ENCODE data around the gene LIMK2. TPM values are rescaled to one million over a fixed set of nuclear protein-coding genes. Genes with fewer than 3 reads are reported as not detected.

The LIMK2 gene
- total and polyA plus RNA-seq, 4 donors = 6.6 to 39.2 (median 13.4) TPM

Small RNA genes lying within 50 kb of the gene (small RNA-seq; reads per million reads assigned to genes)
- gene RF00019 (not detected), gene RNA5SP496 (not detected), gene RNU6-1128P (not detected)

Other genes starting within 250 kb of the LIMK2 start
- 10 to 100 TPM; 11.4 to 12.0 TPM for gene MORC2, start 243.5 kb upstream of the LIMK2 start, total RNA-seq
- 1 to 10 TPM; 4.2 to 8.3 TPM for gene MORC2, start 243.5 kb upstream of the LIMK2 start, polyA plus RNA-seq
- 10 to 100 TPM; 24.8 to 32.9 TPM for gene TUG1, start 243.0 kb upstream of the LIMK2 start, total RNA-seq
- 10 to 100 TPM; 11.3 to 11.6 TPM for gene TUG1, start 243.0 kb upstream of the LIMK2 start, polyA plus RNA-seq
- gene SMTN, start 131.0 kb upstream of the LIMK2 start, total RNA-seq = 10 to 100 TPM; 11.2 to 47.3 TPM
- 10 to 100 TPM; 10.1 to 16.4 TPM for gene SMTN, start 131.0 kb upstream of the LIMK2 start, polyA plus RNA-seq
- gene SELENOM, start 104.7 kb upstream of the LIMK2 start, total RNA-seq = 1 to 10 TPM; 3.0 to 9.0 TPM
- gene SELENOM, start 104.7 kb upstream of the LIMK2 start, polyA plus RNA-seq = 10 to 100 TPM; 15.5 to 17.3 TPM
- gene INPP5J, start 89.3 kb upstream of the LIMK2 start, total RNA-seq = under 1 TPM; 0.14 to 0.17 TPM
- under 1 TPM; 0.06 to 0.08 TPM for gene INPP5J, start 89.3 kb upstream of the LIMK2 start, polyA plus RNA-seq
- gene PLA2G3, start 71.8 kb upstream of the LIMK2 start, total RNA-seq = not detected
- not detected for gene PLA2G3, start 71.8 kb upstream of the LIMK2 start, polyA plus RNA-seq
- 10 to 100 TPM; 11.7 to 37.4 TPM for gene RNF185, start 52.1 kb upstream of the LIMK2 start, total RNA-seq
- gene RNF185, start 52.1 kb upstream of the LIMK2 start, polyA plus RNA-seq = 10 to 100 TPM; 25.6 to 33.1 TPM
- 1 to 10 TPM; 7.3 to 7.8 TPM for gene PIK3IP1, start 80.2 kb downstream of the LIMK2 start, total RNA-seq
- gene PIK3IP1, start 80.2 kb downstream of the LIMK2 start, polyA plus RNA-seq = 1 to 10 TPM; 3.1 to 4.7 TPM
- 10 to 100 TPM; 11.0 to 13.5 TPM for gene PATZ1, start 134.0 kb downstream of the LIMK2 start, total RNA-seq
- gene PATZ1, start 134.0 kb downstream of the LIMK2 start, polyA plus RNA-seq = 1 to 10 TPM; 3.8 to 9.3 TPM
- 10 to 100 TPM; 34.7 to 39.7 TPM for gene DRG1, start 187.3 kb downstream of the LIMK2 start, total RNA-seq
- 10 to 100 TPM; 23.1 to 30.2 TPM for gene DRG1, start 187.3 kb downstream of the LIMK2 start, polyA plus RNA-seq

Measured in liver (tissue), 5 donors.